Gastroesophageal sphincter (tissue), 4 donors: ENCODE measurements around the gene TPM4. TPM values are rescaled to one million over a fixed set of nuclear protein-coding genes. Genes with fewer than 3 reads are reported as not detected.

ENCODE experiments used
- ATAC-seq: fragments of 150-250 bp; one replicate; pipeline ENCODE4 v1.9.1; 2016; ENCODE audit warnings: mild to moderate bottlenecking, moderate library complexity
- H3K27ac ChIP-seq, 4 donors: fragments of 200-600 bp; sonication (generic) in 3 of 4; 1 replicate in 3 of 4; 2 replicates in 1 of 4; pipeline ENCODE4 v1.5.1; 2016 to 2019
- H3K27me3 ChIP-seq: fragments of 200-600 bp; sonication (generic); one replicate; pipeline ENCODE4 v1.5.1; 2019
- H3K36me3 ChIP-seq, 2 donors: fragments of 200-600 bp; sonication (generic); one replicate each; pipeline ENCODE4 v1.5.1; 2019; ENCODE audit warnings: control low read depth in 1 of 2
- H3K4me1 ChIP-seq, 3 donors: fragments of 200-600 bp; sonication (generic); 1 replicate in 2 of 3; 2 replicates in 1 of 3; pipeline ENCODE4 v1.5.1; 2016 to 2019; ENCODE audit warnings: control low read depth in 2 of 3
- H3K4me3 ChIP-seq, 2 donors: fragments of 200-600 bp; sonication (generic); one replicate each; pipeline ENCODE4 v1.5.1; 2019; ENCODE audit warnings: mild to moderate bottlenecking in 1 of 2, moderate library complexity in 1 of 2
- H3K9me3 ChIP-seq, 3 donors: fragments of 200-600 bp; sonication (generic); one replicate each; pipeline ENCODE4 v1.5.1; 2017 to 2019; ENCODE audit warnings: control low read depth in 2 of 3
- EP300 ChIP-seq: sonication (generic); formaldehyde crosslinking; IDR thresholded peaks from one replicate; pipeline ENCODE4 v1.6.1; 2017; ENCODE audit warnings: antibody characterized with exemption, mild to moderate bottlenecking
- POLR2A ChIP-seq, 2 donors: fragments of 450-650 bp; IDR thresholded peaks; one replicate each; pipeline ENCODE4 v1.6.1; 2017; ENCODE audit warnings: antibody characterized with exemption in 2 of 2, mild to moderate bottlenecking in 2 of 2, moderate library complexity in 1 of 2
- POLR2AphosphoS5 ChIP-seq: sonication (generic); formaldehyde crosslinking; IDR thresholded peaks from one replicate; pipeline ENCODE4 v1.6.1; 2017; ENCODE audit warnings: antibody characterized with exemption
- WGBS, 2 donors: methylation state at CpG; one replicate each; pipeline ENCODE4 v1.1.5; 2018; ENCODE audit warnings: low coverage in 1 of 2; 5-methylcytosine and 5-hydroxymethylcytosine counted together
- total RNA-seq, 4 donors: library from RNA; depleted of rRNA; stranded (reverse); fragments of >200 nt; gene quantifications; one replicate each; pipeline ENCODE4 v1.1.0, GENCODE V29; 2016
- TF ChIP-seq, protein P1 (sequence below), 4 experiments: fragments of 200-600 bp in 2 of 4; fragments of 450-650 bp in 2 of 4; sonication (generic) in 1 of 4; IDR thresholded peaks; one replicate each; pipeline ENCODE4 v1.5.1; 2017 to 2019; ENCODE audit warnings: antibody characterized with exemption in 4 of 4, mild to moderate bottlenecking in 2 of 4, moderate library complexity in 2 of 4

Gene TPM4
- total RNA-seq, 4 donors from 2014 or later, result 351 to 486 (median 404) TPM

- TF ChIP-seq EP300, result no peak
- TF ChIP-seq POLR2A (IDR thresholded peaks at IDR 0.05), result no peak
- TF ChIP-seq POLR2AphosphoS5, result no peak
- TF ChIP-seq, protein P1, sequence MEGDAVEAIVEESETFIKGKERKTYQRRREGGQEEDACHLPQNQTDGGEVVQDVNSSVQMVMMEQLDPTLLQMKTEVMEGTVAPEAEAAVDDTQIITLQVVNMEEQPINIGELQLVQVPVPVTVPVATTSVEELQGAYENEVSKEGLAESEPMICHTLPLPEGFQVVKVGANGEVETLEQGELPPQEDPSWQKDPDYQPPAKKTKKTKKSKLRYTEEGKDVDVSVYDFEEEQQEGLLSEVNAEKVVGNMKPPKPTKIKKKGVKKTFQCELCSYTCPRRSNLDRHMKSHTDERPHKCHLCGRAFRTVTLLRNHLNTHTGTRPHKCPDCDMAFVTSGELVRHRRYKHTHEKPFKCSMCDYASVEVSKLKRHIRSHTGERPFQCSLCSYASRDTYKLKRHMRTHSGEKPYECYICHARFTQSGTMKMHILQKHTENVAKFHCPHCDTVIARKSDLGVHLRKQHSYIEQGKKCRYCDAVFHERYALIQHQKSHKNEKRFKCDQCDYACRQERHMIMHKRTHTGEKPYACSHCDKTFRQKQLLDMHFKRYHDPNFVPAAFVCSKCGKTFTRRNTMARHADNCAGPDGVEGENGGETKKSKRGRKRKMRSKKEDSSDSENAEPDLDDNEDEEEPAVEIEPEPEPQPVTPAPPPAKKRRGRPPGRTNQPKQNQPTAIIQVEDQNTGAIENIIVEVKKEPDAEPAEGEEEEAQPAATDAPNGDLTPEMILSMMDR (IDR thresholded peaks at IDR 0.05), result no peak
- H3K4me3 ChIP-seq, result no peak overlapping the region
- no peaks in the 10 kb centered on the region for H3K27me3 ChIP-seq
- ATAC-seq, result no peak
- no peaks in the 10 kb centered on the region for H3K4me1 ChIP-seq
- WGBS, 2 donors, result 23 to 38% methylated on average over 4 to 5 of the region's 5 CpGs
- H3K36me3 ChIP-seq, result no peaks in the 10 kb centered on the region
- H3K9me3 ChIP-seq, result peaks cover 0 to 18% (median 0%) of the 10 kb centered on the region in 3 donors
- no peak overlapping the region for H3K27ac ChIP-seq
Observed at GRCh38 chr19:16057062-16057461, 19.2 kb upstream of the TPM4 start.

- WGBS, 2 donors, result 40 to 56% methylated on average over 2 of the region's 2 CpGs
- Histone ChIP-seq H3K9me3 (peaks cover 0 to 22% (median 0%) of the 10 kb centered on the region in 3 donors), H3K4me1 (peaks cover 0 to 16% (median 0%) of the 10 kb centered on the region in 3 donors), H3K27ac (no peak overlapping the region), H3K4me3 (no peak overlapping the region), H3K27me3 (no peaks in the 10 kb centered on the region), H3K36me3 (no peaks in the 10 kb centered on the region)
- TF ChIP-seq POLR2AphosphoS5 (no peak), EP300 (no peak), POLR2A (IDR thresholded peaks at IDR 0.05) (no peak)
- TF ChIP-seq, protein P1 (IDR thresholded peaks at IDR 0.05), result no peak
- no peak for ATAC-seq
Observed at GRCh38 chr19:16060294-16060693, 16.0 kb upstream of the TPM4 start.

- WGBS, 2 donors, result 59 to 70% methylated on average over 3 of the region's 4 CpGs
- H3K36me3 ChIP-seq, result no peaks in the 10 kb centered on the region
- peaks cover 0 to 20% (median 0%) of the 10 kb centered on the region in 3 donors for H3K9me3 ChIP-seq
- H3K4me1 ChIP-seq, result peaks cover 0 to 33% (median 4%) of the 10 kb centered on the region in 3 donors
- H3K27me3 ChIP-seq, result no peaks in the 10 kb centered on the region
- TF ChIP-seq, protein P1 (IDR thresholded peaks at IDR 0.05), result no peak
- TF ChIP-seq POLR2AphosphoS5 (no peak), POLR2A (IDR thresholded peaks at IDR 0.05) (no peak), EP300 (no peak)
- no peak overlapping the region for H3K27ac ChIP-seq
- ATAC-seq, result no peak
- H3K4me3 ChIP-seq, result no peak overlapping the region
Observed at GRCh38 chr19:16061943-16062342, 14.4 kb upstream of the TPM4 start.

- ATAC-seq, result no peak
- WGBS, 2 donors, result 64% methylated on average over 1 of the region's 2 CpGs; no CpG with 5 or more reads in 1 of the 2 donors
- Histone ChIP-seq H3K4me3 (no peak overlapping the region), H3K4me1 (peaks cover 0 to 40% (median 4%) of the 10 kb centered on the region in 3 donors), H3K27me3 (no peaks in the 10 kb centered on the region), H3K9me3 (peaks cover 0 to 13% (median 0%) of the 10 kb centered on the region in 3 donors), H3K27ac (no peak overlapping the region), H3K36me3 (no peaks in the 10 kb centered on the region)
- TF ChIP-seq, protein P1 (IDR thresholded peaks at IDR 0.05), result peak in 3 of 4 experiments; percentile 53 to 76 (median 55)
- TF ChIP-seq POLR2A (IDR thresholded peaks at IDR 0.05), result no peak
Observed at GRCh38 chr19:16062789-16063188, 13.5 kb upstream of the TPM4 start.

GRCh38 chr19:16064209-16064889, 11.9 kb upstream of the TPM4 start:
- WGBS, 2 donors, result 79% methylated on average over 6 of the region's 16 CpGs; no CpG with 5 or more reads in 1 of the 2 donors
- H3K27me3 ChIP-seq, result no peaks in the 10 kb centered on the region
- H3K9me3 ChIP-seq, result peaks cover 0 to 13% (median 0%) of the 10 kb centered on the region in 3 donors
- no peak for TF ChIP-seq POLR2A (IDR thresholded peaks at IDR 0.05)
- TF ChIP-seq, protein P1 (IDR thresholded peaks at IDR 0.05), result no peak
- TF ChIP-seq POLR2AphosphoS5, result no peak
- TF ChIP-seq EP300, result no peak
- H3K4me3 ChIP-seq, result no peak overlapping the region
- H3K36me3 ChIP-seq, result no peaks in the 10 kb centered on the region
- peaks cover 0 to 40% (median 4%) of the 10 kb centered on the region in 3 donors for H3K4me1 ChIP-seq
- peak overlapping the region in 3 of 4 donors; percentile 50 to 100 (median 96) for H3K27ac ChIP-seq
- no peak for ATAC-seq
